AG10803 (cell line): ENCODE measurements around the gene PLAGL2.
A peak's percentile ranks its signal among the peaks of the same experiment; 100 is the strongest.

Experiments used
- DNase-seq: peaks from one replicate; pipeline ENCODE4 v3.0.0; 2010; ENCODE audit warnings: low read depth
- H3K4me3 ChIP-seq: 2 replicates; pipeline ENCODE4 v1.5.1; 2011; ENCODE audit warnings: mild to moderate bottlenecking, low read length, control low read depth
- TF ChIP-seq, protein P1 (sequence below): conservative IDR thresholded peaks from 2 replicates; pipeline ENCODE4 v1.5.1; 2011; ENCODE audit warnings: mild to moderate bottlenecking, low read length, control low read depth, inconsistent platforms

The PLAGL2 gene

DNA sequence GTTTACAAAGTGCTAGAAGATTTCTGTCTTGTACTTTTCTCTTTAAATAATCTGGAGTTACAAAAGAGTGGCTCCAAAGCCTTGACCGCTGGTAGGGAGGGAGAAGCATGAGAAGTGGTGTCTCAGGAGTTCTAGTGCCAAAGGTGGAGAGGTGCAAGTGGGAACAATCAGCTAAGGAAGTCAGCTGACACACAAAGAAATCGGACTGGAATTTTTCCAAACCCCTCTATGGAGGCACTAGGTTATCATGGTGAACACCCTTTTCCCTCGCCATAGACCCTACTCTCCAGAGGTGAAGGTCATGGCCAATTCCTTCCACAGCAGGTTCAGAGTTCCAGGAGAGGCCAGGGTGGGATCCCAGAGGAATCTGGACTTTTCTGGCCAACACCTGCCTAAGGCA is 14.8 kb downstream of the PLAGL2 start:
- no peak for DNase-seq
- TF ChIP-seq, protein P1, sequence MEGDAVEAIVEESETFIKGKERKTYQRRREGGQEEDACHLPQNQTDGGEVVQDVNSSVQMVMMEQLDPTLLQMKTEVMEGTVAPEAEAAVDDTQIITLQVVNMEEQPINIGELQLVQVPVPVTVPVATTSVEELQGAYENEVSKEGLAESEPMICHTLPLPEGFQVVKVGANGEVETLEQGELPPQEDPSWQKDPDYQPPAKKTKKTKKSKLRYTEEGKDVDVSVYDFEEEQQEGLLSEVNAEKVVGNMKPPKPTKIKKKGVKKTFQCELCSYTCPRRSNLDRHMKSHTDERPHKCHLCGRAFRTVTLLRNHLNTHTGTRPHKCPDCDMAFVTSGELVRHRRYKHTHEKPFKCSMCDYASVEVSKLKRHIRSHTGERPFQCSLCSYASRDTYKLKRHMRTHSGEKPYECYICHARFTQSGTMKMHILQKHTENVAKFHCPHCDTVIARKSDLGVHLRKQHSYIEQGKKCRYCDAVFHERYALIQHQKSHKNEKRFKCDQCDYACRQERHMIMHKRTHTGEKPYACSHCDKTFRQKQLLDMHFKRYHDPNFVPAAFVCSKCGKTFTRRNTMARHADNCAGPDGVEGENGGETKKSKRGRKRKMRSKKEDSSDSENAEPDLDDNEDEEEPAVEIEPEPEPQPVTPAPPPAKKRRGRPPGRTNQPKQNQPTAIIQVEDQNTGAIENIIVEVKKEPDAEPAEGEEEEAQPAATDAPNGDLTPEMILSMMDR: no peak

DNA sequence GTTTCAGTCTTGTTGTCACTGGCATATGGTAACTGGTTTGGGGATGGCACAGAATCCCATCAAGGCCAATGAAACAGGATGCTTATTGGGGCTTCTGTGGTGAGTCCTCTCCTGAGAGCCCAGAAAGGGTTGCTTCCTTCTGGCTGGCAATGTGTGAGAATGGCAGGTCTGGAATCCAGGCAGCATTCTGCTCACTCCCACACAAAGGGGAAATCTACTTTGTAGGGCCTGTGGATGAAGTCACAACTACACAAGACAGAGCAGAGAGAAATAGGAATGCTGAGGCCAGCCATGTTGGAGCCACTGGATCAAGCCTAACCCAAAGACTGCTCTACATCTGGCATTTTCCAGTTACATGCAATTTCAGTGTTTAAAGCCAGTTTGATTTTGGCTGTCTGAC is 15.7 kb downstream of the PLAGL2 start:
- peak; percentile 40 for DNase-seq
- TF ChIP-seq, protein P1: no peak

More for the DNA sequence above, 14.8 kb downstream of the PLAGL2 start:
- H3K4me3 ChIP-seq: no peak overlapping the region

DNA sequence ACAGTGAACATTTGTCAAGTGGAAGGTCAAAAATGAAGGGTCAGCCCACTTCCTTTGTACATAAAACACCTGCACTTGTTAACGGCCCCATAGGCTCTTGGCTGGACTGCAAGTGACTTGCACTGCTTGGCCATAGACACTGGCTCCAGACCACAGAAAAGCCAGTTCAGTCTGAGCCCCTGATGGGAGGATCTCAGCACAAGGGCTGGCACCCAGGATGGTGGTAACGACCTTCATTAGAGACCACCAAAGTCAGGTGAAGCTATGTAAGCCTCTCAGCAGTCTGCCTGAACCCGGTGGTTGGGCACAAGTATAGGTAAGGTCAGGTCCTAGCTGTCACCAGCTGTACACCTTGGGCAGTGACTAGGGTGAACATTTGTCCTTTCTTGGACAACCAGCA is 16.1 kb downstream of the PLAGL2 start:
- no peak overlapping the region for H3K4me3 ChIP-seq
- TF ChIP-seq, protein P1: no peak
- DNase-seq: no peak

More for the DNA sequence above, 15.7 kb downstream of the PLAGL2 start:
- no peak overlapping the region for H3K4me3 ChIP-seq

DNA sequence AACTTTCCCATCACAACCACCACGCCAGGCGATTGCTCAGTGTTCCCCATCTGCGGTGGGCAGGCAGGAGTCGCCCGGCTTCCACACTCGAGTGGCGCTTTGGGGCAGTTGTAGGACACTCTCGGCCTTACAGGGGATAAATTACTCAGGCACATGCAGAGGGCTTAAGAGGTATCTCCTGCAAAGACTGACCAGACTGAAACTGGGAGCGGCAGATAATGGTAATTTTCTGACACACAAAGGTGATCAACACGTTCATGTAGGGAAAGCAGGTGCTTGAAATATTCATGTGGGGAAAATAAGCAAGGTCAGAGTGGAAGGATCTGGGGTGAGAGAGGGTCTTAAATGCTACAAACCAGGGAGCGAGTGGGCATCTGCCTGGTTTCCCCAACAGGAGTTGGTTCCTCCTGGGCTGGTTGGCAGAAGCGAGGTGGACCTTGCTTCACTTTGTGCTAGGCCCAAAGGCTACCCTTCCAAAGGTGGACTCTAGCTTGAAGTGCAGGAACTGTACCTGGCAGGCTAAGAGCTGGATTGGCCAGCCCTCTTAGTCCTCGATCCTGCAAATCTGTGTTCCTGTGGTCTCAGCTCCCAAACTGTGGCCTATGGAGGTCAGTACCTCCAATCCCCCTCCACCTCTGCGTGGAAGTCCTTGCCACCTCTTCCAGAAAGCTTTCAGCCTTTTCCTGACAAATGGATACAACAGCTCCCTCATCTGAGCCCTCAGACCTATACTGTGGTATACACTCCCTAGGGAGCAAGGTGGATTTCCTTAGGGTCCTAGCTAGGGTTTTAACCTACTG is 16.7 kb downstream of the PLAGL2 start:
- DNase-seq: no peak
- H3K4me3 ChIP-seq: peak overlapping the region; percentile 65
- TF ChIP-seq, protein P1: no peak

DNA sequence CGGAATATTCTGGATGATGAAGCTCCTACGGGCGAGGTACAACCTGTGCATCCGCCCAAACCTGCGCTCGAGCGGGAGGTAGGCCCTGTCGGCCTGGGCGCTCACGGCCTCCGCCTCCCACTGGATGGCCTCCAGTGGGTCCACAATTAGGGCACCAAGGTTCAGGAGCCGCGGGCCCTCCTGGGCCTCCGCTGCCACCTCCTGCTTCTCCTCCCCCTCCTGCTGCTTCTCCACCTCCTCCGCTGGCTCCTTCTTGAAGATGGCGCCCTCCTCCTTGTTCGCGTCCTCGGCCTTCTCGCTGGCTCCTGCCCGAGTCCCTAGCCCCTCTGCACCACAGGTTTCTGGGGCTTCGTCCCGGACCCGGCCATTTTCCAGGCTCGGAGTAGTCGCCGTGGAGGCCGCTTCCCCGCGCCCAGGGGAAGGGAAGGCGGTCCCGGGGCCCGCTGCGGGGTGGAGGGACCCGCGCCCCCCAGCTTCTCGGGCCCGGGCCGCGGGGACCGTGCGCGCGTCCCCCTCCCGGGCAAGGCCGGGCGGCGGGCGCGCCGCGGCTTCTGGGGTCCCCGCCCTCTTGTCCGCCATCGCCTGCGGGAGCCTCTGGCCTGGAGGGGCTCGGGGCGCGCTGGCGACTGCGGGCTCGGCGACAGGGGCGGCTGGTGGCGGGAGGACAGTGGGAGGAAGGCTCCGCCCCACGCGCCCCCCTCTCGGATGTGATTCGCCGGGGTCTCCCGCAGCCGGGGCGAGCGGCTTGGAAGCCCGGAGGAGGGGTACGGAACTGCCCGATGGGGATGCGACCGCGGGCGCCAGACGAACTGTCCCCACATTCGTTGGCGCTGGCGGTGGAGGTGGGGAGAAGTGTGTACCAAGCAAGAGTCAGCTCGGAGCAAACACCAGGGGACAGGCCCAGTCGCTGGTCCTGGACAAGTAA is 17.6 kb downstream of the PLAGL2 start:
- TF ChIP-seq, protein P1: no peak; the same call in 1 of the 2 replicates
- DNase-seq: peak; percentile 47

DNA sequence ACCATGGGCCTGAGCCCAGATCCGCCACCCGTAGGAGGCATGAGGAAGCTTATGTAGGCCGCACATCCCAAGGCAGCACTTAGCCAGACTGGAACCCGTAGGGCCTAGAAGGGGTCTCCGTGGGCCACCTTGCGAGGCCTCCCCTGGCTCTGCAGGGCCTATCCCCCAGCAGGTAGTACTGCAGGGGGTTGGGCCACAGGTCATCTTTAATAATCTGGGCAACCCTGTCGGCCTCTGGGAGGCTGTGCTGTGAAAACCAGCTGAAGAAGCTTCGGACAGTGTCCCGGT is 18.5 kb downstream of the PLAGL2 start:
- TF ChIP-seq, protein P1: no peak
- H3K4me3 ChIP-seq: no peak overlapping the region; the same call in 1 of the 2 replicates
- no peak for DNase-seq

More for the DNA sequence above, 17.6 kb downstream of the PLAGL2 start:
- H3K4me3 ChIP-seq: peak overlapping the region; percentile 65
